ENCODE data around the gene BMI1. TPM values are rescaled to one million over a fixed set of nuclear protein-coding genes. Genes with fewer than 3 reads are reported as not detected.

Gene BMI1
- total and polyA plus RNA-seq, 2 of the 4 experiments (the other 2 are of a cell fraction) = 19.7 to 25.8 TPM

GRCh38 chr10:22368402-22368801 lies 47.5 kb downstream of the BMI1 start:
- ATAC-seq (ENCODE audit: low read depth) (no peak), DNase-seq (no peak)
- no peak overlapping the region for H2AFZ ChIP-seq (replicated peaks; ENCODE audit: low read length, poor library complexity)
- H4K8ac ChIP-seq (ENCODE audit: low read depth in 2 of 2, low read length in 2 of 2) = no peak overlapping the region
- H2BK5ac ChIP-seq (ENCODE audit: low read depth, low read length, poor library complexity, severe bottlenecking) = no peak overlapping the region
- H2AK9ac ChIP-seq (replicated peaks; ENCODE audit: low read depth, low read length, poor library complexity) = no peak overlapping the region
- no peak overlapping the region for H3K4ac ChIP-seq (ENCODE audit: low read depth, low read length)
- H3K14ac ChIP-seq (replicated peaks; ENCODE audit: low read depth, low read length) = no peak overlapping the region
- H3K56ac ChIP-seq (ENCODE audit: extremely low read depth, insufficient read depth, low read length) = no peak overlapping the region
- H3K9me3 ChIP-seq (ENCODE audit: control insufficient read depth, insufficient read depth, low read length) = no peaks in the 10 kb centered on the region
- H3K4me3 ChIP-seq (ENCODE audit: insufficient read depth, low read depth, low read length) = no peak overlapping the region
- CTCF ChIA-PET = no interaction called here
- in situ Hi-C loops (cut with MboI; ENCODE audit: low sequenced_read_pairs) (no loop called here), intact Hi-C loops (cut with micrococcal nuclease) (no loop called here), dilution Hi-C loops (cut with HindIII; ENCODE audit: low sequenced_read_pairs, unreplicated experiment) (no loop called here)
- H3K18ac ChIP-seq (ENCODE audit: low read depth, low read length) = no peak overlapping the region
- no peak overlapping the region for H2AK5ac ChIP-seq (ENCODE audit: low read depth, low read length)
- H3K79me1 ChIP-seq (ENCODE audit: low read depth in 1 of 2, low read length in 2 of 2) = no peaks in the 10 kb centered on the region
- H2BK120ac ChIP-seq (ENCODE audit: low read depth, low read length) = no peak overlapping the region
- no peak overlapping the region for H2BK15ac ChIP-seq (ENCODE audit: low read depth, low read length)
- no peaks in the 10 kb centered on the region for H3K9me1 ChIP-seq (ENCODE audit: insufficient read depth, low read length)
- no peaks in the 10 kb centered on the region for H3K36me3 ChIP-seq (ENCODE audit: control insufficient read depth, insufficient read depth, low read length)
- H3K9ac ChIP-seq (ENCODE audit: low read depth, low read length) = no peak overlapping the region
- H3K23ac ChIP-seq (ENCODE audit: low read depth, low read length) = no peak overlapping the region
- no TSS peak for BruUV-seq (replicated peaks)
- H3K4me2 ChIP-seq (ENCODE audit: low read depth, low read length) = no peak overlapping the region
- no peaks in the 10 kb centered on the region for H4K20me1 ChIP-seq (ENCODE audit: insufficient read depth, low read length)
- 69% methylated on average over 3 of the region's 4 CpGs; no CpG with 5 or more reads in 1 of the 2 experiments for WGBS, 2 experiments (ENCODE audit: extremely low coverage in 2 of 2, insufficient read length in 1 of 2)
- H2BK20ac ChIP-seq (ENCODE audit: low read depth, low read length) = no peak overlapping the region
- TF ChIP-seq RFX5 (IDR thresholded peaks at IDR 0.05; ENCODE audit: low read depth, low read length) = no peak
- no peak for TF ChIP-seq CTCF (conservative IDR thresholded peaks at IDR 0.05; ENCODE audit: low read depth, low read length)
- no peak for TF ChIP-seq CEBPB (IDR thresholded peaks at IDR 0.05; ENCODE audit: low read depth, low read length)
- TF ChIP-seq POLR2A (IDR thresholded peaks at IDR 0.05; ENCODE audit: low read depth, low read length) = no peak
- TF ChIP-seq CHD1 (IDR thresholded peaks at IDR 0.05; ENCODE audit: low read depth, low read length) = no peak
- TF ChIP-seq FOS (IDR thresholded peaks at IDR 0.05; ENCODE audit: low read depth, low read length) = no peak
- no peak for TF ChIP-seq RAD21 (IDR thresholded peaks at IDR 0.05; ENCODE audit: low read length)
- no peak for TF ChIP-seq RCOR1 (IDR thresholded peaks at IDR 0.05; ENCODE audit: insufficient replicate concordance, low read length)
- TF ChIP-seq BHLHE40 (IDR thresholded peaks at IDR 0.05; ENCODE audit: low read depth, low read length) = no peak
- no peak overlapping the region for H4K5ac ChIP-seq (ENCODE audit: low read depth, low read length)
- peaks cover 5% of the 10 kb centered on the region for H3K27me3 ChIP-seq (ENCODE audit: control insufficient read depth, insufficient read depth, low read length)
- no peaks in the 10 kb centered on the region for H3K4me1 ChIP-seq (ENCODE audit: control insufficient read depth, insufficient read depth, low read length)
- no peak overlapping the region for H3K27ac ChIP-seq (ENCODE audit: insufficient read depth, low read length)
- POLR2A ChIA-PET (ENCODE audit: unreplicated experiment) = no interaction called here
- no peak overlapping the region for H4K91ac ChIP-seq (ENCODE audit: insufficient read depth, low read depth, low read length)
